ENCODE results near the gene SLC5A10. TPM values are rescaled to one million over a fixed set of nuclear protein-coding genes. Genes with fewer than 3 reads are reported as not detected.
A peak's percentile ranks its signal among the peaks of the same experiment; 100 is the strongest.

The SLC5A10 gene
- total RNA-seq, 1 experiment from 2014 or later = not detected

- Histone ChIP-seq H2BK5ac (ENCODE audit: insufficient read length, low read length) (no peak overlapping the region), H2BK12ac (ENCODE audit: insufficient read length, low read depth, low read length) (no peak overlapping the region), H3K56ac (ENCODE audit: insufficient read length, low read depth, low read length) (no peak overlapping the region), H2BK20ac (ENCODE audit: low read depth, low read length, poor library complexity, severe bottlenecking) (no peak overlapping the region), H2BK120ac (ENCODE audit: low read depth, low read length, poor library complexity, severe bottlenecking) (no peak overlapping the region), H2BK15ac (ENCODE audit: low read depth, low read length) (no peak overlapping the region), H4K20me1 (ENCODE audit: control insufficient read depth, insufficient read depth, insufficient read length) (no peaks in the 10 kb centered on the region), H2AK5ac (ENCODE audit: insufficient read length, low read length) (no peak overlapping the region), H3K4ac (ENCODE audit: low read depth, low read length) (no peak overlapping the region), H3K23me2 (ENCODE audit: insufficient read length, low read depth, low read length, poor library complexity, severe bottlenecking) (no peaks in the 10 kb centered on the region), H3K27ac (ENCODE audit: insufficient read length, low read depth, low read length) (no peak overlapping the region), H3K79me2 (ENCODE audit: insufficient read depth, low read length) (no peaks in the 10 kb centered on the region), H2AFZ (ENCODE audit: low read length) (no peak overlapping the region), H3K23ac (ENCODE audit: insufficient read length, low read depth, low read length) (no peak overlapping the region), H3T11ph (ENCODE audit: low read length) (no peak overlapping the region), H3K4me1 (ENCODE audit: insufficient read depth, low read length) (no peaks in the 10 kb centered on the region), H3K14ac (ENCODE audit: insufficient read depth, low read length) (peak overlapping the region; percentile 28; the same call in 1 of the 2 replicates), H3K79me1 (ENCODE audit: insufficient read depth, low read depth, low read length, poor library complexity, severe bottlenecking) (no peaks in the 10 kb centered on the region), H3K9me3 (ENCODE audit: control insufficient read depth, low read depth, low read length) (no peaks in the 10 kb centered on the region), H4K5ac (ENCODE audit: insufficient read length, low read depth, low read length) (no peak overlapping the region), H3K27me3 (ENCODE audit: insufficient read depth, low read length) (no peaks in the 10 kb centered on the region), H3K9ac (ENCODE audit: extremely low read depth, insufficient read length, low read length) (no peak overlapping the region), H4K8ac (replicated peaks; ENCODE audit: insufficient read length, low read depth, low read length) (no peak overlapping the region), H3K18ac (ENCODE audit: insufficient read length, low read depth, low read length) (no peak overlapping the region), H3K4me2 (ENCODE audit: insufficient read depth, insufficient read length, low read length) (no peak overlapping the region), H4K91ac (ENCODE audit: insufficient read length, low read depth, low read length) (no peak overlapping the region)
- H3K36me3 Mint-ChIP-seq (ENCODE audit: insufficient read depth in 1 of 3, low read depth in 3 of 3) = peaks cover 0 to 2% (median 0%) of the 10 kb centered on the region in 3 experiments; a peak in 1 of 7 replicates
- WGBS (ENCODE audit: extremely low coverage, insufficient read length, low lambda C conversion rate) = no CpG with 5 or more reads among the region's 6 CpGs
- H3K4me3 Mint-ChIP-seq = no peak overlapping the region; a peak in 1 of 5 replicates
- TF ChIP-seq, protein P1, sequence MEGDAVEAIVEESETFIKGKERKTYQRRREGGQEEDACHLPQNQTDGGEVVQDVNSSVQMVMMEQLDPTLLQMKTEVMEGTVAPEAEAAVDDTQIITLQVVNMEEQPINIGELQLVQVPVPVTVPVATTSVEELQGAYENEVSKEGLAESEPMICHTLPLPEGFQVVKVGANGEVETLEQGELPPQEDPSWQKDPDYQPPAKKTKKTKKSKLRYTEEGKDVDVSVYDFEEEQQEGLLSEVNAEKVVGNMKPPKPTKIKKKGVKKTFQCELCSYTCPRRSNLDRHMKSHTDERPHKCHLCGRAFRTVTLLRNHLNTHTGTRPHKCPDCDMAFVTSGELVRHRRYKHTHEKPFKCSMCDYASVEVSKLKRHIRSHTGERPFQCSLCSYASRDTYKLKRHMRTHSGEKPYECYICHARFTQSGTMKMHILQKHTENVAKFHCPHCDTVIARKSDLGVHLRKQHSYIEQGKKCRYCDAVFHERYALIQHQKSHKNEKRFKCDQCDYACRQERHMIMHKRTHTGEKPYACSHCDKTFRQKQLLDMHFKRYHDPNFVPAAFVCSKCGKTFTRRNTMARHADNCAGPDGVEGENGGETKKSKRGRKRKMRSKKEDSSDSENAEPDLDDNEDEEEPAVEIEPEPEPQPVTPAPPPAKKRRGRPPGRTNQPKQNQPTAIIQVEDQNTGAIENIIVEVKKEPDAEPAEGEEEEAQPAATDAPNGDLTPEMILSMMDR (conservative IDR thresholded peaks at IDR 0.05) = no peak
- peak overlapping the region in 1 of 3 experiments; percentile 56; a peak in 3 of 7 replicates for H3K27ac Mint-ChIP-seq
- no peaks in the 10 kb centered on the region for H3K27me3 Mint-ChIP-seq (ENCODE audit: low read depth)
- peaks cover 15 to 19% of the 10 kb centered on the region in 2 experiments for H3K4me1 Mint-ChIP-seq
- no peak for DNase-seq
- H3K9me3 Mint-ChIP-seq = no peaks in the 10 kb centered on the region
These were observed 10.5 kb downstream of the SLC5A10 start for GRCh38 chr17:18962494-18962815.
